GM21423 (cell line): ENCODE results near the gene TTC28.
"Not testable (repeated sequence)": the region's sequence is repeated elsewhere in the genome, so short reads cannot be mapped to it uniquely, and the experiment has no call there.

Experiments used
- ATAC-seq: cut with Tn5 transposase; IDR thresholded peaks from one replicate; pipeline ENCODE4 v1.9.1; 2021; ENCODE audit warnings: mild to moderate bottlenecking, moderate library complexity; ENCODE audit not compliant: unreplicated experiment

Gene TTC28

DNA sequence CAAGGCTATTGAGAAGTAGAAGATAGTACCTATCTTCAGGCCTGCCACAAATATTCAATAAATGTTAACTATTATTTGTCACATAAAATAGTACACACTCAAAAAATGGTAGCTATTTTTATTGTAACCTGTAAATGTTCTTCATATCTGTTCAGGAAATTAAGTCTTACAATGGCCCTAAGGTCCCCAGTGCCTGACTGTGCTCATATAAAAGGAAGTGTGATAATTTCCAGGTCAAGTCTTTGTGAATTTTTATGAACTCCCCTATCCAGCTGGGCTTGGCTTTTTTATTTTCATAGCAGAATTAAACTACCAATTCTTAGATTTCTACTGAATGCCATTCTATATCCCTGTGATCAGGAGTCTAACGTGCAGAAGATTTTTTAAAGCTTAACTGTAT is 476.4 kb downstream of the TTC28 start:
- no peak for ATAC-seq

GRCh38 chr22:28198692-28199091 is 480.9 kb downstream of the TTC28 start:
- no peak for ATAC-seq

GRCh38 chr22:28191571-28191970 is 488.1 kb downstream of the TTC28 start:
- ATAC-seq: not testable (repeated sequence)

DNA sequence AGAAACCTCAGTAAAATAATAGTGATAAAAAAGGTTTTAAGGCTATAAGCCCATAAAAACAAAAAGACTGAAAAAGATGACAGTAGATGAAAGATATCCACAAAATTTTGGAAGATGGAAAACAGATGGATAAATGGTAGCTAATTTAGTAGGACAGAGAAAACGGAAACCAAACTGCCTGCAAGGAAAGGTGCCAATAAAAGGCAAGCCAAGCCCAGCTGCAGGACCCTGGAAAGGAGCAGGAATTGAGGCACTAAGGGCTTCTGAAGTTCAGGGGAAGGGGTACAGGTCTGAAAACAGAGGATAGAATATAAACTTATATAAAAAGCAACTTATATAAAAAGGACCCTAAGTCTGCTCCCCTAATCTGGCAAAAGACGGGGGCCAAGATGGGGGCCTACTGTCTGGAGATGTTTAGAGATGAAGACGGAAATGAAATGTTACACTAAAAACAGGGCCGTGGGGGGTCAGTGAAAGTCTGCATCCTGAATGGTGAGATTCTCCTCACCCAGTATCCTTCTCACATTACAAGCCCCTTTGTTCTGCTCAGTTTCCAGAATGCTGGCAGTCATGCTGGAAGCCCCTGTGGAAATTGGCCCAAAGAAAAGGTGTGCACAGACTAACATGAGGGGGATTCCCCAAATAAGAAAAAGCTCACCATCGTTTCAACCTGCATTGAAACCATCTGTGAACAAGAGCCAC is 491.3 kb downstream of the TTC28 start:
- no peak for ATAC-seq

DNA sequence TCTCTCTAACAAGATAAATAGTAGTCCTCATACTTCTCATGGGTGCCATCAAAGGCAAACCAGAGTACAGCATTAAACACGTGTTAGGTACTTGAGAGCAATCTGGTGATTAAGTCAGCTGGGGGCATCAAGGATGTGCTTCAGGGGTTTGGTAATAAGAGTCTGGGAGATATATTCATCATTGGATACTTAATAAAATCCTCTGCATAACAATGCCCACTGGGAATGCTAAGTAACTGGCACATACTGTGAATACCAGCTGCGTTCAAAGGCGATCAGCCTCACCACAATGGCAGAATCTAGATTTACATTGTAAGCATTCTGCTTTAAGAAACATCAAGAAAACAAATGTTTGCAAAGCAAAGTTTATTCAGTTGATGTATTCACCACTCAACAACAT is 492.0 kb downstream of the TTC28 start:
- ATAC-seq: no peak

- ATAC-seq: no peak
These were observed 493.0 kb downstream of the TTC28 start for GRCh38 chr22:28186641-28187040.

GRCh38 chr22:28185130-28185529 is 494.5 kb downstream of the TTC28 start:
- no peak for ATAC-seq

GRCh38 chr22:28183078-28183860 is 496.4 kb downstream of the TTC28 start:
- ATAC-seq: no peak

DNA sequence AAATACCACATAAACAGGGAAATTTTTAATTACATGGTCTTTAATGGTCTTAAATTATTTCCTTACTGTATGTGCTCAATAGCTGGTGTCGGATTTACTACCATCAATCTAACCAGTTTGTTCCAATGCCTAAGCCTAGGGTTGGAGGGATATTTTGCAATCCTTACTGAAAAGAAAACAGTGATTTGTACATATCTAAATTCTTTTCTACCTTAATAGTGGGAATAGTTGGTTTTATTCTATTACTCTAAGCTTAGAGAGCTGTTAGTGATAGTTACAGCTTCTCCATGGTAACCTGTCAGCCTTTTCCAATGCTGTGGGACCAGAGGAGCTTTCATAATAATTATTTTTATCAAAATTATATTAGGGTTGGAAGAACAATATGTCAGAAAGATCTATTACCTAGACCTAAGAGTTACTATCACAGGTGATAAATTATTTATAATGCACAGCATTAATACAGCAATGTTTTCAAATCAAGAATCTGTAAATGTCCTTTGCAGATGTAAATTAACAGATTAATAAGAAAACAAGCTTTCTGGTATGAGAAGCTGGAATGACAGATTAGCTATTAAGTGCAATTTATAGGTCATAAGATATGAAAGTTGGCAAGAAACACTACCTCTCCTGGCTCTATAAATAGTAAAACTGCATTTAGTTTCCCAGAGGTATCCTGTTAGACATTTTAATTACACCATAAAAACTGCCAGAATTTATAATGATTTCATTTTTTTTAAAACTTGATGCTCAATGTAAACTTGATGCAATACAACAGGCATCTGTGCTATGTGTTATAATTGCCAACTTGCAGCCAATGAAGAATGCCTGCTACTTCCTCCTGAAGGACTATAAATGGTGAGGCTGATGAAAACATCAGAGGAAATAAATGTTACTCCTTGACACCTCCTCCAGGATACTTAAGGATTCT is 498.6 kb downstream of the TTC28 start:
- ATAC-seq: no peak

DNA sequence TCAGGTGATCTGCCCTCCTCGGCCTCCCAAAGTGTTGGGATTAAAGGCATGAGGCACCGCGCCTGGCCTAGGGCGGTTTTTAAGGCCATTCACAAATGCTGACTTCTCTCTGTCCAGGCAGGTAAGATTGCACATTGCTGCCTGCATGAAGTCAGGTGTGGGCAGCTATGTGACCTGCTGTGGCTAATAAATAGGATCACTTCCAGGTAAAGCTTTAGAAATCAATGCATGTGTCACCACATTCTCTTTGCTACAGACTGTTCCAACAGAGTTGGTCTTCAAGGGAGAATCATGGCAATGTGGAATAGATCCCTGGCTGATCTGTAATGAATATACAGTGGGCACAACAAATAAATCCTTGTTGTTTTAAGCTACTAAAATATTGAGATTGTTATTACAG is 500.2 kb downstream of the TTC28 start:
- no peak for ATAC-seq

- ATAC-seq: no peak
These were observed 503.7 kb downstream of the TTC28 start for GRCh38 chr22:28175730-28176492.

DNA sequence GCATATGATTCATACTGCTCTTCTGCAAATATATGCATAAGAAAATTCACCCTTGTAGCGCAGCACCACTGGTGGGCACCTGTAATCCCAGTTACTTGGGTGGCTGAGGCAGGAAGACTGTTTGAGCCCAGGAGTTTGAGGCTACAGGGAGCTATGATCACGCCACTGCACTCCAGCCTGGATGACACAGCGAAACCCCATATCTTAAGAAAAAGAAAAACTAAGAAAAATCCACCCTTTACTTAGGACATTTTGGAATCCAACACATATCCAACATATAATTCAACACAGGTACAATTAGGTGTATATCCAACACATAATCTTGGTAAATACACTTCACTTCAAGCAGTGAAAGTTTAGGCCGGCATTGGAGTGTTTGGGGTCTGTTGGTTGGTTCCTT is 505.1 kb downstream of the TTC28 start:
- no peak for ATAC-seq

- no peak for ATAC-seq
These were observed 506.6 kb downstream of the TTC28 start for GRCh38 chr22:28172892-28173670.

DNA sequence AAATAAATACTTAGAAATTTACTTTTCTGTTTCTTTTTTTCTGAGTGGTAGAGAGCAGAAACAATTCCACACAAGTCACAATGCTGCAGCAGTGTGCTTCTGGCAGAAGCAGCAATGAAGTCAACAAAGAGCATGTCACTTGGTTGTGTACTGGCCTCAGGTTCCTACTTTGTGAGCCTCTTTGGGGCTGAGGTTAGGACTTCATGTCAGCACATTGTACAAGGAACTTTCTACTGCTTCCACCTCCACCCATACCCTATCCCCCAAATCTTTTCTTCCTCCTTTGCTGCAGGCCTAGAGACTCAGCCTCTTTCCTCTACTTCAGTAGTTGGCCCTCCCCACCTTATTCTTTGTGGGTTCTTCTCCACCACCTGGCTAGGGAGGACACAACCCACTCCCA is 507.9 kb downstream of the TTC28 start:
- no peak for ATAC-seq

DNA sequence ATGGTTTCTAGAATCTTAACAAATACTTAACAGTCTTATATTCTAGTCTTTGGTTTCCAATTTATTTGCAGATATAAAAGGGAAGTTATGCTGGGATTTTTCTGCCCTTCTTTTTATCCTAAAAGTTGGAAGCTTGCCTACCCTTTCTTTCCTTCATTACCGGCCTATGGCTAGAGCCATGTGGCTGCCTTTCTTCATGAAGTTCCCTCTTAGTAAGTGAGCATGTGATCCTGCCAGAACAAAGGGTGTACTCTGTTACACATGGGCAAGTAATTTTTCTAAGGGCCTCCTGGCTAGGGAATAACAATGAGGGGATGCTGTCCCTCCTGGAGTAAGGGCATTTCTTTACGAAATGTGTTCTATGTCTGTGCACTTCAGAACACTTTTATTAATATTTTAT is 508.5 kb downstream of the TTC28 start:
- ATAC-seq: no peak

- ATAC-seq: not testable (repeated sequence)
These were observed 510.3 kb downstream of the TTC28 start for GRCh38 chr22:28169314-28169713.

- no peak for ATAC-seq
These were observed 523.8 kb downstream of the TTC28 start for GRCh38 chr22:28155808-28156207.

DNA sequence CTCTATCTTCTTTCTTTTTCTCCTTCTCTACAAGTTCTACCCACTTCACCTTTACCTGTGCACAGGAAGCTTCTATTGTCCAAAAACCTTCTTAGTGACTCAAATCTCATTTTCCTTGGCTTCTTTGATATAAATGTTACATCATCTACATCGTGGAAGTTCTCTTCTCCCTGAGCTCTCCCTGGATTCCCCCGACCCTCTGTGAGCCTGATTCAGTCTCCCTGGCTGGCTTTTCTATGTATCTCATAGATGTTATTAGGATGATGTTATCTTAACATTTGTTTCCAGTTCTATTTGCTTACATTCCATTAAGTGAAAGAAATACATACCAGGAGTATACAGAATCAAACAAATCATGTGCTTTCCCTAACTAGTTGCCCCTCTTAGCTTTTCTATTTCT is 524.8 kb downstream of the TTC28 start:
- ATAC-seq: no peak

DNA sequence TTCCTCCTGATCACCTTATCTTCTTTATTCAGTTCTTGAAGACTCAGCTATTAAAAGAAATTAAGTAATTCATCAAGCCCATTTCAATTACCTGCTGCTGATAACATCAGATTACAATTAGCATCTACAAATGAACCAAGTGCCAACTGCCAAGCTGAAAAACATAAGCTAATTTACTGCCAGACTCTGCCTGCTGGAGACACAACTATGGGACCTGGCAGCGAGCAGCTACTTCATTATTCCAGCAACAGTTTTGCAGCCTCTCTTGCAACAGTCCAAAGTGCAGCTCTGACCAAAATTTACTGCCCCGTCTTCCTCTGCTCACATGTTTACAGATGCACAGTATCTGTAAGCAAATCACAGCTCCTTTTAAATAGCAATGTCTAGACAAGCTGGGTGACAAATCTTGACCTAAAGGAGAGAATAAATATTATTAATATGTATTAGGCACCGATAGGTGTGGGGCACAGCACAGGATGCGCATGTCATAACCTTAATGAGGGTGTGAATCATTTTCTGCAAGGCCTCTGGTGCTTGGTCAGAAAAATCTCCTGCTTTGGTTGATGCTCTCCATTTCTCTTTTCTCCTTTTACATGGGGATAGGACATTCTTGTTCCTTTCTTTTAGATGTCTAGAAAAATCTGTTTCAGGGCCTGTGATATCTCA is 528.4 kb downstream of the TTC28 start:
- no peak for ATAC-seq
